HCEC 1CT (cell line): ENCODE data around the gene CD96.
"Not testable (repeated sequence)": the region's sequence is repeated elsewhere in the genome, so short reads cannot be mapped to it uniquely, and the experiment has no call there.

Experiments
- DNase-seq: peaks from one replicate; pipeline ENCODE4 v3.0.0-alpha.2; 2017

The CD96 gene

DNA sequence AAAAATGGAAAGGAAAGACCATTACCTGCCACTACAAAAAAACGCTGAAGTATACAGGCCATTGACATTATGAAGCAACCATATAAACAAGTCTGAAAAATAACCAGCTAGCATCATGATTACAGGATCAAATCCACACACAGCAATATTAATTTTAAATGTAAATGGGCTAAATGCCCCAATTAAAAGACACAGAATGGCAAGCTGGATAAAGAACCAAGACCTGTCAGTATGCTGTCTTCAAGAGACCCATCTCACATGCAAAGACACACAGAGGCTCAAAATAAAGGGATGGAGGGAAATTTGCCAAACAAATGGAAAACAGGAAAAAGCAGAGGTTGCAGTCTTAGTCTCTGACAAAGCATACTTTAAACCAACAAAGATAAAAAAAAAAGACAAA lies 87.0 kb downstream of the CD96 start:
- not testable (repeated sequence) for DNase-seq

DNA sequence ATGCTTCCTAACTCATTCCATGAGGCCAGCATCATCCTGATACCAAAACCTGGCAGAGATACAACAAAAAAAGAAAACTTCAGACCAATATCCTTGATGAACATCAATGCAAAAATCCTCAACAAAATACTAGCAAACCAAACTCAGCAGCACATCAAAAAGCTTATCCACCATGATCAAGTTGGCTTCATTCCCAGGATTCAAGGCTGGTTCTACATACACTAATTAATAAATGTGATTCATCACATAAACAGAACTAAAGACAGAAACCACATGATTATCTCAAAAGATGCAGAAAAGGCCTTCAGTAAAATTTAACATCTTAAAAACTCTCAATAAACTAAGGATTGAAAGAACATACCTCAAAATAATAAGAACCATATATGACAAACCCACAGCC lies 88.6 kb downstream of the CD96 start:
- DNase-seq: not testable (repeated sequence)

DNA sequence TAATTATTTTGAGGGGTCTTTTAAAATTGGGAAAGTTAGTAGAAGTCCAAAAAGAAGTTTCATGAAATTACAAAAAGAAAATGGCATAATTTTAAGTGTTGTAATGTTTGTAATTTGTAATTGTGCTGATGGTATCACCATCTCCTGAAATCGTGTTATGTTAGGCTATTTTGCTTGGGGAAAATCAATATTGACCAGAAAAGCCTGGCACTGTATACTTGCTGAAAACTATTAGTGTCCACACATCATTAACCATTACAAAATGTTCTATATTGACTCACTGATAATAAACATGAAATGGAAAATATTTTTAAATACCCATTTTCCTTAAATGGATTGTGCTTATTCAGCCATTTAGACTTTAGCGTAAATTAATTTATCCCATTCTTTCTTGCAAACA lies 93.4 kb downstream of the CD96 start:
- no peak for DNase-seq

DNA sequence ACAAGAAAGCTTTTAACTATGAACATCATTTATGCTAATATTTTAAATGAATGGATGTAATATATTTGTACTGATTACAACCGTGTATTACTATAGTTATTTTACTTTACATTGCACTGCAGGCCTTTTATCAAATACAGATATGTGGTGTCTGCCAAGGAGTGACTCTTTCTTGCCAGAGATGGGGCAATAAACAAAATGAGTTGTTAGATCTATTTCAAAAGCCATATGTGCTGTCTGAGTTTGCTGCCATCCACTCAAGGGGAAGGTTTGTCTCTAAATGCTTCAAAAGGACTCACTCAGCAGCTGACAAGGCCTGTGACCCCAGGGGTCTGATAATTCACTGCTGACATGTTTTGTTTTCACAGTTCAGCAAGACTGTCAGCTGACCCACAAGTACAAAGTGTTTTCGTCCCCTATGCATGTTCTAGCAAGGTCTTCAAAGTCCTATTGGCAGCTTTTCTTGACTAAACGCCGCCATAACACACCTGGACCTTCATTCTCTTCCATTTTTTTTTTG lies 94.4 kb downstream of the CD96 start:
- DNase-seq: no peak

DNA sequence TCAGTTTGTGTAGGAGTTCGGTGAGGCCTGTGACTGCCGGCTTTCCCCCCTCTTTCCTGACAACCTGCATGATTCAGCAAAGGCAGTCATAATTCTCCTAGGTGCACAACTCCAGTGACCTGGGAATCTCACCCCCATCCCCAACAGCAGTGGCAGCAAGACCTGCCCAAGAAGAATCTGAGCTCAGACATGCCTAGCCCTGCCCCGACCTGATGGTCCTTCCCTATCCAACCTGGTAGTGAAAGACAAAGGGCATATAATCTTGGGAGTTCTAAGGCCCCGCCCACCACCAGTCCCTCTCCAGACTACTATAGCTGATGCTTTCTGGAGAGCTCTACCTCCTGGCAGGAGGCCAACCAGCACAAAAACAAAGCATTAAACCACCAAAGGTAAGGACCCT lies 97.3 kb downstream of the CD96 start:
- DNase-seq: no peak

DNA sequence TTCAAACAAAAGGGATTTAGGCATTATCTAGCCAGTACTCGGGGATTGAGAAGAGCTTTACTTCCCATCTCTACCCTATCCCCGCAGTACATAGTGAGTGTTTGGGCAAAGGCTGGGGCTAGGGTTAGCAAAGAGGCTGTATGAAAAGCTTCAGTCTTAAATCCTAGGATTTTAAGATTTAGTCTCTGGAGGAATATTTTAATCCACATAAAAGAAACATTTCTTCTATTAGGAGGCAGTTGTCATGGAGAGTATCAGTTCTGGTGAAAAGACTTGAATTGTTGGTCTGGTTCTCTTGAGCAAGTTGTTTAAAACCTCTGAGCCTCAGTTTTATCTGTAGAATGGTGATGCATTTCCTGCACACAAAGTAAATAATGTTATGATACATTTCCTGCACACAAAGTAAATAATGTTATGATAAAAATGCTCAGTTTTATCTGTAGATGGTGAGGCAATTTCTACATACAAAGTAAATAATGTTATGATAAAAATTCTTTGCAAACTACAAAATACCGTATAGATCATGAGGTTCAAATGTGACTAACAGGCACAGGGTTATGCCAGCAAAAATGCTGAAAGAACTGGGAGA lies 107.1 kb downstream of the CD96 start:
- DNase-seq: peak; percentile 38

DNA sequence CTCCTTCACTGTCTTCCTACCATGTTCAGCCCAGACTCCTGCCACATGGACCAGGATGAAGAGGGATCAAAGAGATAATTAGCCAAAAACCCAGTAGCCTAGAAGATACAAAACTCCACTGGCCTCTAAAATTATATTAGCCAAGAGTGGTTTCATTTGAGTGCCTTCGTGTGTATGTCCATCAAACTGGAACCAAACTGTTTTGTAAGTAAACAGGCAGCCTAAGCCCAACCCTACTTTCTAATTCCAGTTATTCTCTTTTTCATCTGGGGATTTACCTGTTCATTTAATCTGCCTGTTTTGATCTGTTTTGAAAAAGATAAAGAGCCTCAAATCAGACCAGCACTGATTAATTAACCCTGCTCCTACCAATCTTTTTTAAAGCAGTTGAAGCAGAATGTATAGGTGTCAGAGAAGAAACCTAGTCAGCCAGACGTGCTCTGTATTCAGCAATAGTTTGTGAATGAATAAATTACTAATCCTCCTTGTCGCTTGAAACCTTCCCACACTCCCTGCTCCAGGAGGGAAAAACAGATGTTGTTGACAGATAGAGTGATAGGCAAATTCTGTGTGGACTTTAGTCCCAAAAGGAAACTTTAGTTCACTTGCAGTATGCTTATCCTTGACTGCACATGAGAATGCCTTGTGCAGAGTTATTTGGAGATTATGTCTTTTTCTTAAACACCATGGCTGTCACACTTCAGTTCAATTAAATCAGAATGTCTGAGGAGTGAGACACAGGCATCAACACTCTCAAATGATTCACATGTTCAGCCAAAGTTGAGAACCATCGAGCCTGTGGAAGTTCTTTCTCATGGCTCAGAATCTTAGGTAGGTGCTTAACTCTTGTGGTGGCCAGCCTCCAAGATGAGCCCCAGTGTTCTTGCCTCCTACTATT lies 108.6 kb downstream of the CD96 start:
- DNase-seq: no peak

DNA sequence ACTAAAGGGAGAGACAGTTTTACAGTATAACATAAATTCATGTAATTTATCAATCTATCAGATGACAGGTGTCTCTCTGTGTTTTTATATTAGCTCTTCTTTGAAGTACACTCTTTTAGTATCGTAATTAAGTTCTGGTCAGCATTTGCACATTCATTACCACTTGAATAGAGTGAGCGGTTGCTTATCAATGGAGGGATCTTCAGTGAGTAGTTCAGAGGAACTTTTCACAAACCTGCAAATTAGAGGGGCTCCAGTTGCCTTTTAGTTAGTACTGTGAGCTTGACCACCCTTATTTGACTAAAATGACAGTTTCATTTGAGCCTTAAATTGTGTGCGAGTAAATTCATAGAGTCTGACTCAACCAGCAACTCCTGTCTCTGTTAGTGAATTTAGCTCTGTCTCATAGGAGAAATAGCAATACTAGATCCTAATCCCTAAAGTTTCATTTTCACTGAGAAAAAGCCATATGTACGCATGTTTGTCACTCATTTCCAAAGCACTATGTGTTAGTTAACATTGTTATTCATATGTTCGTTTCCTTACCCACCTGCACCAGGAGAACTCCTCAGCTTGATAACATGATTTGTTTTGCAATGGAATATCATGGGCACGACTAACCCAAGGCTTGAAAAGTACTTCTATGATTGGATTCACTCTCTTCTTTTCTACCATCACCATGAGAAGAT lies 110.6 kb downstream of the CD96 start:
- DNase-seq: no peak

DNA sequence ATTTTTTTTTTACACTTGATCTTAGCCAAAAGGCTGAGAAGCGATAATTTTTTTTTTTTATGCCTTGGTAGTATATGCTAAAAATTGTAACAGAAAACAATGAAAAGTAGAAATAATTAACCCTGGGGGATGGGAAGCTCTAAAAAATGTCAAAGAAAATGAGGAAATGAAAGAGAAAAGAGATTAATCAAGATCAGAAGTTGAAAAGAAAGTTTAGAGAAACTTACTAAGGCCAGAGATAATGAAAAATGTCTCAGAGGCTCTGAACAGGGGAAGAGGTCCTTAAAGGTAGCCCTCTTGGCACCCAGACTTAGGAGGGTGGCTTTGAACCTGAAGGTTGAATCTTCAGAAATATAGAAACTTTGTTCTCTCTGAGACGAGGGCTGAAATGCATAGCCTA lies 111.8 kb downstream of the CD96 start:
- DNase-seq: no peak

DNA sequence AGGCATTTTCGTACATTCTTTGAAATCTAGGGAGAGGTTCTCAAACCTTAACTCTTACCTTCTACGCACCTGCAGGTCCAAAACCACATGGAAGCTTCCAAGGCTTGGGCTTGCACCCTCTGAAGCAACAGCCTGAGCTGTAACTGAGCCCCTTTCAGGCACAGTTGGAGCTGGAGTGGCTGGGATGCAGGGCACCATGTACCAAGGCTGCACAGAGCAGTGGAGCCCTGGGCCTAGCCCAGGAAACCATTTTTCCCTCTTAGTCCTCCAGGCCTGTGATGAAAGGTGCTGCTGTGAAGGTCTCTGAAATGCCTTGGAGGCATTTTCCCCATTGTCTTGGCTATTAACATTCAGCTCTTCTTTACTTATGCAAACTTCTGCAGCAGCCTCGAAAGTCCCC lies 120.0 kb downstream of the CD96 start:
- DNase-seq: no peak

DNA sequence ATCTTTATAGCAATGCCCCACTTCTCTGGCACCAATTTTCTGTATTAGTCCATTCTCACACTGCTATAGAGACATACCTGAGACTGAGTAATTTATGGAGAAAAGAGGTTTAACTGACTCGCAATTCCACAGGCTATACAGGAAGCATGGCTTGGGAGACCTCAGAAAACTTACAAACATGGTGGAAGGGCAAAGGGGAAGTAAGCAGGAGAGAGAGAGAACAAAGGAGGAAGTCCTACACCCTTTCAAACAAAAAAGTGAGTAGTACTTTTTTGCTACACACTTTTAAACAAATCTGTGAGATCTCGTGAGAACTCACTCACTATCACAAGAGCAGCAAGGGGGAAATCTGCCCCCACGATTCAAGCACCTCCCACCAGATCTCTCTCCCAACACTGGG lies 120.9 kb downstream of the CD96 start:
- DNase-seq: no peak

DNA sequence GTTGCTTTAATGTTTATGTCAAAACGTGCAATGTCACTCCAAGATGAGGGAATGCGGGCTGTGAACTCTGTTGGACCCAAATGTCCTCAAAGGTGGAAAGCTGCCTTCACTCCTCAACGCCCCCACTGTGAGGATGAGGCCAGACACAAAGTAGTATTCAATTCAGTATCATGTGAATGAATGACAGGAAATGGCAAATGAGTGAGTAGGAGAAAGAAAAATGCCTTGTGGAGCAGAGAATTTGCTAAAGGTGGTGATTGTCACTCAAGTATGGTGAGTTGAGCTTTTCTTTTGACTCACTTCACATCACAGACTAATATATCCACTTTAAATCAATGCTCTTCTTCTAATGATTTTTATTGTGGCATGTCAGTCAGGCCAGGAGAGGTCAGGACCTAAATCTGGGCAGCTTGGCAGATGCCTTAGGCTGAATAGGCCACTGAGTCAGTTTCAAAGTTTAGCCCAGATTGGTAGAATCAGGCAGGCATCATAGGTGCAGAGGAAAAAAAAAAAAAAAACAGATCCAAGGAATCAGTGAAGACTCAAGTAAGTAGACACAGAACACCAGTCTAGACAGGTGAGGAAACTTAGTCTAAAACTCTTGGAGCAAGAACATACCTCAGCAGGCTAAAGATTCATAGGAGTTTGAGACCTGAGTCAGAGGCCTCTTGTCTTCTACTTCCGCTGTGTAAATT lies 124.2 kb downstream of the CD96 start:
- DNase-seq: peak; percentile 17

DNA sequence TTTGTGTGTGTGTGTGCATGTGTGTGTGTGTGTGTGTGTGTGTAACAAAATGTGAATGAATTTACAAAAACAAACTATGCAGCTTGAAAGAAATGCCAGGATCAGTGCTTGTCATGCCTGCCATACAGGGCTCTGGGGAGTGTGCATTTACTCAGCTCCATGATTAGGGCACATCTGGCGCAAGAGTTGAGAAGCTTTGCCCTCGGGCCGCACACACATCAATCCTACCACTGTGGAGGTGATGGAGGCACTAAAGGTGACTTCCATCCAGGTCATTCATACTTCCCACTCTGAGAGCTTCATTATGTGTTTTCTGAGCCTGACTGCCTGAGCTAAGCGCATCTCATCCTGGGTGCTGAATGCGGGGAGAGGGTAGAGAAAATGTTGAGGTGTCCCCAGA lies 125.2 kb downstream of the CD96 start:
- DNase-seq: no peak

DNA sequence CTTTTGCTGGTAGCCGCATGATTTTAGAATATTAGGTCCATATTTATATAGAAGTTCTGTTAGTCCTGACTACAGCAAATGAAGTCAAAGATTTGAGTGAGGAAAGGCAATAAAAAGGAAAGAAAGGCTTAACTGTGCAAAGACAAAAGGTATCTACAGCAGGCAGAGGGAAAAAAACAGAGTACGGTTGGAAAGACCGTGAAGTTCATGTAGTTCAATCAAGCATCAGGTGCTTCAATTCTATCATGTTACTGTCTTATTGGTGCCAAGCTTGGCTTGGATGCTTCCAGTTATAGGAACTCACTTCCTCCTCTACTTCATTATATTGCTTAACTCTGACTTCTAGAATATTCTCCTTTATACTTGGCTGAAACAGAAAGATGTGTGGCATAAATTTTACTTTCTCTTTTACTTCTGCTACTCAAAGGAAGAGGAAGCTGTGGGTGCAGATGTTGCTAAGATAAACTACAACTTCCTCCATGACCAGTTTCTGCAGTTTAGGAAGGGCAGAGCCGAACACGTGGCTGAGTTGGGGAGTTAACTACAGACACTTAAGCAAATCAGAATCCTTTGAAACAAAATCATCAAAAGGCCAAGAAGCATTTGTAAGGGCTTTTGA lies 125.7 kb downstream of the CD96 start:
- no peak for DNase-seq

DNA sequence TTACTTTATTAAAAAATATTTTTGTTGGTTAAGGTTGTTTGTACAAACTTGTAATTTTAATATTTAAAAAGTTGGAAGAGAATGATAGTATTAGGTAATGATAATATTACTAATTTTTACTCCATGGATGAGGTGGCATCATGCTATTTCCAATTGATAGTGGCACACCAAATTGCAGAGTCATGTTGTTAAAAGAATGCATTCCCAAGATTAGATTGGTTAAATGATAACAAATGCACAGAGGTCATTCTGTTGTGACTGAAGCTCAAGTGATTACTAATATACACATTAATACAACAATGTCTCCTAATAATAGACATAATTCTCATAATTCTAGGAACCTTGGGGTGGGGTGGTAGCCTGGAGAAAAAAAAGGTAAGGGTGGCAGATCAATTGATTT lies 126.3 kb downstream of the CD96 start:
- no peak for DNase-seq

DNA sequence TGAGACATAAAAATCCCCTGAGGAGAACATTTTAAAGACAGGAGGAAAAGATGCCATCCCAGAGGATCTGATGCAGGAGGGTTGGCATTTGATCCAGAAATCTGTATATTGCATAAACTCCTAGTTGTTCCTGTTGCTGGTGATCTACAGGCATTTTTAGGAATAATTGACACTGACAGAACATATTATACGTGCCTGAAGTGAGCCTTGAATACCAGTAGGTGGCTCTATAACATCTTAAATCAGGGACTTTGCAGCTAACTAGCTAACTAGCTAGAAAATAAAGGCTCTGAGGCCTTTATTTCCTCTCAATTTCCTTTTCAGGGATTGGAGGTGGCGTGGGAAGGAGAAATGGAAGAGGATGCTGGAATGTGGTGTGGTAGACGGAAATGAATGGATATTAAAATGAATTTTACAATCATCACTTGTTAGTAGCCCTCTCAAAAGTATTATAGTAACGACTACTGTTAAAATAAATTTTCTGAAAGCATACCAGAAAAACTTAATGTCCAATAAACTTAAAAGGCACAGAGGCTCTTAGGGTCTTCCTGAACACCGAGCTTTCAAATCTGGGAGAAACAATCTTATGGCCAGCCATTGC lies 127.0 kb downstream of the CD96 start:
- peak; percentile 83 for DNase-seq

DNA sequence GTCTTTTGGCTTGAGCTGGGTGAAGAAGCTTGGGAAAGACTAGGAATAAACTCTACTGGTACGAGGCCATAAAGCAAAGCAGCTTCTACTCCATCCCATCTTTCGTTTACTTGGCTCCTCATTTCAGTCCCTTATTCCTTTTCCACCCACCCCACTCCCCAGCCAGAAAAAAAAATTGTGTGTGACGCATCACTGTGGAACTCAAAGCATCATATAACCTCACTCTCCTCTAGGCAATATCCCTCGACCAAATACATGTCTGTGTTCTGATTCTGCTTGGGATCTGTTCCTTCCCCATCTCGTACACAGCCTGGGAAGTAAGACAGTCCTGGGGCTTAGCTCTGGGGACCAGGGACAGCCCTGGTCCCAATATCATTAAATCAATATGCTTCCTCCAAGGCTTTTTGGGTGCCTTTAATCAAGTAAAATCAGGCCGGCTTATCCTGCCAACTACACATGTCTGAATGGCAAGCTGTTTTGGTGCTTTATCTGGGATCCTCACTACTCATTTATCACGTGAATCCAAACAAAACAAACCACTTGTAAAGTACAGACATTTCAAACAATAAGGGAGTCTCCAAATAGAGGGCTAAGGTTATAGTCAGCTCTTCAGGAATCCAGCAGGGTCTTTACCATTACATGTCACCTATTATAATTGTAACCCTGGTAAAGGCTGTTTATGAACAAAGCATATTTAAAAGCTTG lies 128.1 kb downstream of the CD96 start:
- DNase-seq: peak; percentile 53

DNA sequence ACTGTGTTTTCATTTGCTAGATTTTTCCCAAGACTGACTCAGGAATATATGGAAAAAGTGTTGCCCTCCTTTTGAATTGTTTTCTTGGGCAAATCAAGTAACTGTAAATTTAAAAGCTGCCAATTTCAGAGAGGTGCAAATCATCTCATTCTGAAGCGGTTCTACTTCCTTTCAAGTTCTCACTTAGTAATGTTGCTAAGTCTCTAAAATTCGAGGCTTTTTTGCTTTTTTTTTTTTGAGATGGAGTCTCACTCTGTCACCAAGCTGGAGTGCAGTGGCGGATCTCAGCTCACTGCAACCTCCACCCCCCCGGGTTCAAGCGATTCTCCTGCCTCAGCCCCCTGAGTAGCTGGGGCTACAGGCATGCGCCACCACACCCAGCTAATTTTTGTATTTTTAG lies 130.5 kb downstream of the CD96 start:
- DNase-seq: not testable (repeated sequence)

DNA sequence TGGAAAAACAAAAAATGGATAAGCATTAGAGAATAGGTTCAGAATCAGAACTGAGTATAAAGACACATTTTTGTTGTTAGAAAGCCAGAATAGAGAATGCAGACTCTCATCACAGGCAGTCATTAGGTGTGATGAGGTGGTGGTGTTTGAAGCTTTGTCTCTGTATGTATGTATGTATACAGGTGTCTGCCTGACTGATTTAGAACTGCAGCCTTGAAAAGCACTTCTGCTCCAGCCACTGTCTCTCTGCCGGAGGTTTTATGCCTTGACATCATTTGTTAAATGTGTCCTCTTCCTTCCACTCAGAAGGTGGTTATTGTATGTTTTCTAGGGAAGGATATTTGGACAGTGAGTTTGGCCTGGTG lies 133.8 kb downstream of the CD96 start:
- DNase-seq: no peak

DNA sequence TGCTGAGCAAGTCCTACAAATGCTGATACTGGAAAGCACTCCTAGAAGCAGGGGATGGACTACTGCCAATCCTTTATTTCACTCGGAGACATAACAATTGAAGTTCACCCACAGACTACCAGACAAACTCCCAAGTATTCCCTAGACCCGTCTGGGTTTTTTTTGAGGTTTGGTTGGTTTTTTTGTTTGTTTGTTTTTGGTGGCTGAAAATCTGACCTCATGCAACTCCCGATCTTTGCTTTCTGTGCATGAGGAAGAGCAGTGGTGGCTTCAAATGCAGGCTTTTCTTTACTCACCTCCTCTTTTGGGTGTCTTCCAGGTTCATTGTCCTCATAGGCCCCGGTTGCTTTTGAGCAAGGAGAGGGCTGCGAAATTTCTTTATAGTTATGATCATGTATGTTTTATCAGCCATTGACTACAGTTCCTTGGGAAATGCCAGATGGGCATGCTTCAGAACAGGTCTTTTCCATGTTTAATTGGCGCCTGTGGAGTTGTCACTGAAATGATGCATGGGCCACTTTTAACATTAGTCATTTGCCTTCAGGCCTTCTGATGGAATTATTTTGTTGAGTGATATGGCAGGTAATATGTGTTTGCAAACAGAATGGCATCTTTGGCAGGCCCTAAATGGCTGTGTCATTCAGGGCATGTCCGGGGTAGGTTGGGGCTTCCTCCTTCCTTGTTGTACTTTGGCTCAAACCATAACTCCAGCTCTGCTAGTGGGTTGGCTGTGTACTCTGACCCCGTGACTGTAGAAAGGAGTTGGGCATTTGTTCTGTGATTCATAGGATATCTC lies 134.4 kb downstream of the CD96 start:
- no peak for DNase-seq

DNA sequence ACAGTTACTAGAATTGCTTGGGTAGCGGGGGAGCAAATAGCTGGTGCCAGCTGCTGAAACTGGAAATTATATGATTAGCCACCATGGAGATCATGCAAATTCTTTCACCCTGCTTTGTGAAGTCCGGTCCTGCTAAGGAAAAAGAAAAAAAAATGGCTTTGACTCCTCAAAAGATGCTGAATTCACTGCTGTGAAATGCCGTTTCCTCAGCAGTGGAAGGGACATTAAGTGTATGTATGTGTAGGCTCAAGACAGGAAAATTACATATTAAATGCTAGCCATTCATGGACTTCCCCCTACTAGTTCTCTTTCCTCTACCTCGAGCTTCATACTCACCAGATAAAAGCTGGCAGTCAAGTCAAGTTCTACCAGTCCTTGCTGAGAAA lies 135.0 kb downstream of the CD96 start:
- DNase-seq: no peak
